ENCODE results near the gene DIPK1B.

- no peak for TF ChIP-seq CTCF (conservative IDR thresholded peaks at IDR 0.05; ENCODE audit: low read depth, low read length)
- TF ChIP-seq EZH2 (IDR thresholded peaks at IDR 0.05; ENCODE audit: low read length, unreplicated experiment), result no peak
- TF ChIP-seq EZH2phosphoT487 (IDR thresholded peaks at IDR 0.05; ENCODE audit: borderline replicate concordance, low read length), result no peak
Observed at GRCh38 chr9:136729926-136730325, 17.6 kb downstream of the DIPK1B start.
